GM10266 (cell line): ENCODE data around the gene STAB2.

Experiments
- DNase-seq: peaks from one replicate; pipeline ENCODE4 v3.0.0; 2012; ENCODE audit errors: extremely low spot score
- TF ChIP-seq, protein P1 (sequence below): IDR thresholded peaks from 2 replicates; pipeline ENCODE4 v1.5.1; 2012; ENCODE audit warnings: mild to moderate bottlenecking, low read depth; ENCODE audit not compliant: control insufficient read depth, insufficient read depth; ENCODE audit errors: missing control alignments

The STAB2 gene

DNA sequence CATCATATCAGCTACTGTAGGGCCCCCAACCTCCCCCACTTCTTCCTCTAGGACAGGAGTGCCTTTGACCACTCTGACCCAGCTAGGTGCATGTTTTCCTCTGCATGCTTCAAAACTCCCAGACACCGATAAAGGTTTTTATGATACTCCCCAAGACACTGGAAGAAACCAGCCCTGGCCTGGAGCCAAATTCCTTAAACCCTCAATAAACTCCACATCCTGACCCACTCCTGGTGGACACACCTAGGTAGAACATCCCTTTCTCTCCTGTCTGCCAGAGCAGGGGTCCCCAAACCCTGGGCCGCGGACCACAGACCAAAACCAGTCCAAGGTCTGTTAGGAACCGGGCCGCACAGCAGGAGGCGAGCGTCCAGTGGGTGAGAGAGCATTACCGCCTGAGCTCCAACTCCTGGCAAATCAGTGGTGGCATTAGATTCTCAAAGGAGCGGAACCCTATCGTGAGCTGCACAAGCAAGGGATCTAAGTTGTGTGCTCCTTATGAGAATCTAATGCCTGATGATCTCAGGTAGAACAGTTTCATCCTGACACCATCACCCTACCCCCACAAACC lies 204.4 kb downstream of the STAB2 start:
- TF ChIP-seq, protein P1, sequence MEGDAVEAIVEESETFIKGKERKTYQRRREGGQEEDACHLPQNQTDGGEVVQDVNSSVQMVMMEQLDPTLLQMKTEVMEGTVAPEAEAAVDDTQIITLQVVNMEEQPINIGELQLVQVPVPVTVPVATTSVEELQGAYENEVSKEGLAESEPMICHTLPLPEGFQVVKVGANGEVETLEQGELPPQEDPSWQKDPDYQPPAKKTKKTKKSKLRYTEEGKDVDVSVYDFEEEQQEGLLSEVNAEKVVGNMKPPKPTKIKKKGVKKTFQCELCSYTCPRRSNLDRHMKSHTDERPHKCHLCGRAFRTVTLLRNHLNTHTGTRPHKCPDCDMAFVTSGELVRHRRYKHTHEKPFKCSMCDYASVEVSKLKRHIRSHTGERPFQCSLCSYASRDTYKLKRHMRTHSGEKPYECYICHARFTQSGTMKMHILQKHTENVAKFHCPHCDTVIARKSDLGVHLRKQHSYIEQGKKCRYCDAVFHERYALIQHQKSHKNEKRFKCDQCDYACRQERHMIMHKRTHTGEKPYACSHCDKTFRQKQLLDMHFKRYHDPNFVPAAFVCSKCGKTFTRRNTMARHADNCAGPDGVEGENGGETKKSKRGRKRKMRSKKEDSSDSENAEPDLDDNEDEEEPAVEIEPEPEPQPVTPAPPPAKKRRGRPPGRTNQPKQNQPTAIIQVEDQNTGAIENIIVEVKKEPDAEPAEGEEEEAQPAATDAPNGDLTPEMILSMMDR = no peak
- no peak for DNase-seq

DNA sequence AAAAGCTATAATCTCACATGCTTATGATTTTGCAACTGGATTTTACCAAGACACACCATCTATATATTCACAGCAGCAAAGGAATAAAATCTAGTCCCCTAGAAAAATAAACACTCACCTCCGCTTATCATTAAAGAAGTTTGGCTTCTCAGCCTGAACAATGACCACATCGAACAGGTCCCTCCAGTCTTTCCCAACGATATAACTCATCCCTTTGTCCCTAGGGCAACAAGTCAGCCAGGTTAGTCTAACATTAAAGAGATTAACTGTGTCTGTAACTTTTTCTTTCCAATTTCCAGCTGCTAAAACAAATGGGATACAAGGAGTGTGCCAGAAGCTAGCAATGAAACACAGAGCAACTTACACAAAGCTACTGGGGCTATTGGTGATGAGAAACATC lies 206.0 kb downstream of the STAB2 start:
- no peak for DNase-seq
- TF ChIP-seq, protein P1 = no peak

DNA sequence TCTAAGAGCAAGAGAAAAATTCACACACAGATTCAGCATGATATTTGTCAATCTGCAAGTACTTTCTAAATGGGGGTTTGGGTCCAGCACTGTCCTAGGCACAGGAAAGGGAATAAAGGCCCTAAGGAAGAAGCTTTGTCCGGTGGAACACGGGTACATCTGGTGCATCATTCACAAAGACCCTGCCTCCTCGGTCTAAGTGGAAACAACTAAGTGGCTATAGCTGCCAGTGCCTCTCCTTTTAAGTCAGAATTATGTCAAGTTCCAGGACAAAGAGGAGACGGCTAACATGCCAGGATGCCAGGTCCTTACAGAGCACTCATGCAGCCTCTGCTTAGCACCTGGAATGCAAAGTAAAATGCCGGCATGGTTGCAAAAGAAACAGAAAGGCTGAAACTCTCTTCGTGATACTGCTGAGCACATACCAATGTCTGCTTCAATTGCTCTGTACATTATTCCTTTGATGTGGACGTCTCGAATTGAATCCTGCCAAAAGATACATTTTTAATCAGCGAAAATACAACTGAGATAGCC lies 206.5 kb downstream of the STAB2 start:
- no peak for DNase-seq
- TF ChIP-seq, protein P1 = no peak

DNA sequence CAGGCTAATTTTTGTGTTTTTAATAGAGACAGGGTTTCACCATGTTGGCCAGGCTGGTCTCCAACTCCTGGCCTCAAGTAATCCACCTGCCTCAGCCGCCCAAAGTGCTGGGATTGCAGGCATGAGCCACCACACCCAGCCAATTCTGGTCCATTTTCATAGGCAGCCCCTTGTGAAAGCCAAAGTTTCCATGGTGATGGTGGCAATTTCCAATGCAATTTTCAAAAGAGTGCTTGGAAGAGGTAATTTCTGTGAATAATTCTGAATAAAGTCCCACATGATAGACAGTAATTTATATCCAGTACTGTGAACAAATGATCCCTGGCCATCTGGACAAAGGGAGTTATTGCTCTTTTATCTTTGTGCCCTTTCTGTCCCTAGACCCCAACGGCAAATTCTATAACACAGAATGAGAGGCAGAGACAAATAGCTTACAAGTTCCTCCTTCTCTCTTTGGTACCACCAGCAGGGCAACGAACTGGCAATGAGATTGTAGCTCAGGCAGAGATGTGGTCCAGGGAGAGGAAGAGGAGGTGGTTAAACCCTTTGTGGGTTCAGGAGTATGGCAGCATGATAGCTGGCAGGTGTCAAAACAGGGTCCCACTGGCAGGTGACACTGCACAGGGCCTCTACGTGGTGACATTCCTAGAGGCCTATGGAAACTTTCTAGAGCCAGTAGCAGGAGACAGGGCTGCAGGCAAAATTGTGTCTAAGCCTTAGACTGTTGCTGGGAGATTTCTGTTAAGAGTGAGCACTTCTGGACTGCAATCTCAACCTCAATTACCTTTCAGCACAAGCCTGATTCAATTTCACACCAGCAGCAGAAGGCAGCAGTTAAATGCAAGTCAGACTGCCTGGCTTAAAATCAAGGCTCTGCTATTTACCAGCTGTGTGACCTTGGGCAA lies 207.5 kb downstream of the STAB2 start:
- TF ChIP-seq, protein P1 = no peak
- DNase-seq = no peak

DNA sequence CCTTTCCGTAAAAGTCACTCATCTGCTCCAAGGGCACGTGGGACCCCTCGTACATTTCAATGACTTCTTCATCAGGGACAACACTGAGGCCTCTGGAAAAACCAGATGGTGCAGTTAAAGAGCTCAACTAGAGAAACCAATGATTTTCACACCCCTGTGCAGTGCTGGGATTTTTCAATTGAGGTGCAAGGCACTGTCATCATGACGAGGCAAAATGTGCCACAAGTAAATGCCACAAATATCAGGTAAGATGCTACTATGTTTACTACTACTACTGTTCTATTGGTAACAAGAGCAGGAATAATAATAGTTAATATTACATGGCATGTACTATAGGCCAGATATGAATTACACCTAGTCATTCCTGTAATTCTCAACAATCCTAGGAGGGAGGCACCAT lies 211.5 kb downstream of the STAB2 start:
- TF ChIP-seq, protein P1 = no peak
- DNase-seq = no peak

DNA sequence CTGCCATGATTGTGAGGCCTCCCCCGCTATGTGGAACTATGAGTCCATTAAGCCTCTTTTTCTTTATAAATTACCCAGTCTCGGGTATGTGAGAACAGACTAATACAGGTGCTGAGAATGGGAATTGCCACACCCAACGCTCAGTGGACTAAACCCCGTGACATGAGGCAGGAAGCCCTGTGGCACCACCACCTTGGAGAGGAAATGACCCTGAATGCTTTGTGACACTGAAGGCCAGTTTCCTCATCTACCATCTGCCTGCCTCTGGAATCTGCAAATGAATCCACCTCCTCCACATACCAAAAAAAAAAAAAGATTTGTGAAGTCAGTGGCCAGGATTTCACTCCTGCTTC lies 212.4 kb downstream of the STAB2 start:
- no peak for DNase-seq
- TF ChIP-seq, protein P1 = no peak
